ENCODE measurements around the gene ATP8A1.

ATP8A1 gene

DNA sequence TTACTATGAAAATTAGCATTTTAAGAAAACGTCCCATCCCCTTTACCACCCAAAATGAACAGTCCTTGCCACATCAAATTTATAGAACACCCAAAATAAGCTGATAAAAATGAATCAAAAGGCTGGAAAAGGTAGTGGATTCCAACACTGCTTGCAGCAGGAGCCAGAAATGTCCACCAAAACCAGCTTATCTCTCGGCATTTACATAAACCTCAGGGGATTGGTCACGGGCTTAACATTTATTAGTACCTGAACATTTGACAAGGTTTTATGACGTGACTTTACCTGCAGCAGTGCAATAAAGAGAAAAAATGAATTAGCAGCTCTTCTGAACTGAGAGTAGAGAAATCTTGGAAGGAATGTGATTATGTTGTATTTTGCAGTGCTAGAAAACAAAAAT lies 31.6 kb downstream of the ATP8A1 start:
- no peak for DNase-seq

DNA sequence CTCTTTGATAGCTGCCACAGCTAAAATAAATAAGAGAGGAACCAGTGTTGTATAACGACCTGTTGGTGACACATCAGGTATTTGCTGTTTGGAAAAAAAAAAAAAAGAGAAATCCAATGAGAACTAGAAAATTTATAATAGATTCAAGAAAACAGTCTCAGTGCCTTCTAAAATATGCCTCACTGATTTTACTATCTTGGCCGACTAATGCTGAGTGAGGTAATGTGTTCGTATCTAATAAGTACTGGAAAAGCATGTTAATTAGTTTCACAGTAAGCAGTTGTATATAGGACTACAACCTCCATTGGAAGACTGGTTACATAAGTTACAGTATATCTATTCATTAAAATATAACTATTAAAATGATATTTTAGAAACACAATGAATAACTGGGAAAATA lies 32.4 kb downstream of the ATP8A1 start:
- no peak for DNase-seq

DNA sequence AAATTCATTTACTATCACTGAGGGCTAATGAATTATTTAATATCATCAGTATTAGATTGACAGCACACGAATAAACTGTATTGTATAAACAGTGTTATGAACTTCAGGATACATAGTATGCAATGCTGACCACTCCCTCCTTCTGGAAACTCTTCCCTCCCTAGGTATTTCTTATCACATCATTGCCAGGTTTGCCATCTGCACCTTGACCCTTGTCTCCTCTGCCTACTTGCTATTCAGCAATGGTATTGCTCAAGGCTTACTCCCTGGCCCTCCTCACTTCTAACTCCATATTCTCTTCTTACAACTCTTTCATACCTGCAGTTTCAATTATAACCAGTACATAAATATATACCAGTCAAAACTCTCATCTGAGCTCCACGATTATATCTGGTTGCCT lies 38.9 kb downstream of the ATP8A1 start:
- no peak for DNase-seq

- DNase-seq: no peak
These were observed 39.9 kb downstream of the ATP8A1 start for GRCh38 chr4:42617030-42617429.

- DNase-seq: no peak
These were observed 40.3 kb downstream of the ATP8A1 start for GRCh38 chr4:42616572-42616971.

- no peak for DNase-seq
These were observed 41.7 kb downstream of the ATP8A1 start for GRCh38 chr4:42615131-42615763.

- no peak for DNase-seq
These were observed 44.0 kb downstream of the ATP8A1 start for GRCh38 chr4:42612898-42613297.

DNA sequence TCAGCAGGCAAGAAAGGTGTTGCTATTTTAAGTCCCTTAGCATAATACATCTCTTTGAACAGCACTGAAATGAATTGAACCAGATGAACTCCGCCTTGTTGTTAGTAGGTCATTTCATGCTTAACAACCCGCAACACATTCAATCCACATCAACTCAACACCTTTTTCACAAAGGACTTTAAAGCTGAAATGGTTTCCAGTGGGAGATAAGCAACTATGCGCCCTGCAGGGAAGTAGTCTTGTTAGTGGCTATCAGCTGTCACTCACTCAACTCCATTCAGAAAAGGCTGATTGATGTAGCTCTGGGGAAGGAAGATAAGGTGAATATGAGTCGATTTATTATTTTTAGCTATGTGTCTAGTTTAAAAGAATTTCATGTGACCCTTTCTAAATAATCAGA lies 46.0 kb downstream of the ATP8A1 start:
- DNase-seq: no peak

GRCh38 chr4:42609051-42609450 lies 47.9 kb downstream of the ATP8A1 start:
- no peak for DNase-seq

DNA sequence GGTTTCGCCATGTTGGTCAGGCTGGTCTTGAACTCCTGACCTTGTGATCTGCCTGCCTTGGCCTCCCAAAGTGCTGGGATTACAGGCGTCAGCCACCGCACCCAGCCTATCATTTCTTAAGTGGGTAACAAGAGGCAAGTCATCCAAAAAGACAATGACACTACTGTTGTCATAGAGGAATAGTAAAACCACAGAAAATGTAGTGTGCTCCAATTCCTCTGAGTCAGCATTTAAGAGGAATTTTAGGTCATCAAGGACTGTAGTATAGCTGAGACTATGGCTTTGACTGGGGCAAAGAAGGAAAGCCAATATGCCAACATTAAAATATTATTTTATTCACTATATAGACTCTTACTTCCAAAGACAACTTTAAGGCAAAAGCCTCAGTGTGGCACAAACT lies 48.4 kb downstream of the ATP8A1 start:
- DNase-seq: no peak

- DNase-seq: peak in 1 of 5 experiments; percentile 6
These were observed 49.7 kb downstream of the ATP8A1 start for GRCh38 chr4:42607011-42607726.

DNA sequence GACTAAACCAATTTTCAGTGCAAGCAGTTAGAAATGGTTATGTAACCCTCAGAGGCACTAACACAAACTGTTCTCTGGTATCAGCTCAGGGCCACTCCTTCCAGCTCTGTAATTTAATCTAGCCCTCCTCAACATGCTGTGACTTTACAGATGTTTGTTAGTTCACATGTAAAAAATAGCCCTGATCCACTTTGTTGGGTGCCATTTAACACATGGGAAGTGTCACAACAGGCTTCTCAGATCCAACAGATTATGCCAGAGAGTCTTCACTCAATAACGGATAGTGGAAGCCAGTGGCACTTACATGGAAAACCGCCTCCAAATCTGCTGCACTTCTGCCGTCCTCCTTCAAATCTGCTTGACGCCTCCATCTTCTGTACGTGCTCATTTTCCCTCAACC lies 51.6 kb downstream of the ATP8A1 start:
- DNase-seq: no peak

- no peak for DNase-seq
These were observed 53.0 kb downstream of the ATP8A1 start for GRCh38 chr4:42603862-42604261.

- DNase-seq: no peak
These were observed 56.3 kb downstream of the ATP8A1 start for GRCh38 chr4:42600578-42600977.

DNA sequence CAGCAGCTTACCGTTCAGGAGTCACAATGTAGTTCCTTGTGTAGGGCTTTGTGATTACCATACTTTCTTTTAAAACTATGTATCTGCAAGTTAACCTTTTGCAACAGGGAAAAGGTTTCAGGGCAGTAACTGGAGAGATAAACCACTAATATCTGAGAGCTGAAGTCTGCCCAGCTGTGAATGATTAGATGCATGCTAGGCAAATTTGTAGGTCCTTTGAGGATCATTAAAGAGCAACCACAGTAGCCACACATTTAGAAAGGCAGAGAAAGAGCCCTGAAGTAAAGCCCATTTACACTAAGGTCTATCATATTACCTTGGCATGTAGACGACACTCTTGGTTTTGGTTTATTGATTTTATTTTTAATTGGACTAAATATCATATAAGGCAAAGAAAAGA lies 60.0 kb downstream of the ATP8A1 start:
- DNase-seq: no peak

DNA sequence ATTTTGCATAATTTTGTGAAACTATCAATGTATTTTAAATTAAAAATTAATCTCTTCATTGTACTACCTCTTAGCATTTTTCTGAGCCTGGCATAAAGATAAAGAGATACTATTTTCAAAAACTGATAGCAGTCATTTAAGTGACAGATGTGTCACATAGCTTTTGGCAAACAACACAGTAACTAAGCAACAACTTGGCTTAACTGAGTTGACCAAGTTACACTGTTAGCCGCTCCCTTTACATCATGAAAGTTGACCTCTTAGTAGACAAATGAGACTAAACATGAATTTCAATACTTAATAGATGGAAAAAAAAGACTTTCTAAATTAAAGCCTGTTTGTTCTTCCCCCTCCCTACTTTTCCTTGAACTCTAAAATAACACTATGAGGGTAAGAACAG lies 62.0 kb downstream of the ATP8A1 start:
- no peak for DNase-seq

GRCh38 chr4:42588909-42589308 lies 68.0 kb downstream of the ATP8A1 start:
- DNase-seq: no peak

DNA sequence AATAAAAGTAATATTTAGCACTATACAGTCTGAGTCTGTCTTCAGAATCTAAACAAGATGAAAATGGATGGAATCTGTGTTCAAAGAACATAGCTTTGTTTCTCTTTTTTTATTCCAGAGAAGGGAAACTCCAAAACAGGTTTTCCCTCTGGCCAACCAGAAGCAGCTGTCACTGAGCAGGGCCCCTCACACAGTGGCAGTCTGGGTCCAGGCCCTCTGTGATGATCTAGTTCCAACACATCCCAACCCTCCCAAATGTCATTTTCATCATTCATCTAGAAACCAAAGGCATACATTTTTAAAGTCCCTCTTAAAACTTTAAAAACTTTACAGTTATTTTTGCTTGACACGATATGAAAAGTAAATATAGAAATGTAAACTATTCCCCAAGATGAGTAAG lies 70.1 kb downstream of the ATP8A1 start:
- DNase-seq: no peak

DNA sequence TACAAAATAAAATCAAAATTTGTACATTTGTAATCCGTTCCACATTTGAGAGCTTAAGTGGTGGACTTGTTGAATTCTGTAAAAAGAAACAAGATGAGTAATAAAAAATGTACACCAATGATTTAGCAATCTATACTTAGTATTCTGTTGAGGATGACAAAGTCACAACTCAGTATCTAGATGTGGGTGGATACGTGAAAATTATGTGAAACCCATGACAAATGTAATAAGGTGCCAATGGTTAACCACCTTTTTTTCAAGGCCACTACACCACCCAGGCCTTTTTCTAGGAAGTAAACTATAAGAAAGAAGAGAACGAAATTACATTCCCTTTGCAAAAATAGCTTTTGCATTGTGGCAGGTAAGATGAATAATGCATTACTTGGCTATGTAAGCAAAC lies 77.0 kb downstream of the ATP8A1 start:
- DNase-seq: peak in 1 of 5 experiments; percentile 36

DNA sequence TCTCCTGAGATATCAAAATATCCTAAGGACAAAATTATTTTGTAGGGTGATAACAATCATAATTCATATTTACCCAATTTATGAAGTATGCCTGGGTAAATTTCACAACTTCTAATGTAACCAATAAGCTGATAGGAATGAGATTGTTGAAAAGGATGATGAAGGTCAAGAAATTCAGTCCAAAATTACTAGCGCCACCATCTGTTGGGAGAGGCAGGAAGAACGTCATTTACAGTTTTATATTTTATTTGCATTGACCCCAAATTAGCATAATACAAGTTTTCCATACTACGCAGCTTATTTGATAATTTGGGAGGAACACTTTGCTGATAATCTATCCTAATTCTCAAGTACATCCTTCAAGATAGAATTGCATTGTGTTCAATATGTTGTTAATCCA lies 78.7 kb downstream of the ATP8A1 start:
- DNase-seq: no peak

- DNase-seq: no peak
These were observed 82.0 kb downstream of the ATP8A1 start for GRCh38 chr4:42574870-42575430.

GRCh38 chr4:42573249-42573648 lies 83.7 kb downstream of the ATP8A1 start:
- no peak for DNase-seq

GRCh38 chr4:42570221-42570620 lies 86.7 kb downstream of the ATP8A1 start:
- no peak for DNase-seq

- peak in 4 of 5 experiments; percentile 17 to 69 (median 32) for DNase-seq
These were observed 88.2 kb downstream of the ATP8A1 start for GRCh38 chr4:42568610-42569207.
